Epithelial cell of esophagus (primary cell): ENCODE measurements around the gene COPE.

ENCODE experiments used
- DNase-seq: peaks from one replicate; pipeline ENCODE4 v3.0.0; 2010; ENCODE audit warnings: low read depth
- H3K4me3 ChIP-seq: 2 replicates; pipeline ENCODE4 v1.5.1; 2011; ENCODE audit warnings: mild to moderate bottlenecking, low read length, control low read depth
- CTCF ChIP-seq: IDR thresholded peaks from 2 replicates; pipeline ENCODE4 v1.5.1; 2011; ENCODE audit warnings: low read depth, mild to moderate bottlenecking, low read length, control low read depth, inconsistent platforms; ENCODE audit not compliant: insufficient read depth; ENCODE audit errors: missing control alignments

Gene COPE

GRCh38 chr19:18940769-18941627 is 21.8 kb upstream of the COPE start, which contains the start of gene HOMER3:
TSS of gene HOMER3 (minus strand) at chr19:18941217. CDS start at chr19:18938982, 2,235 bp downstream.
- peak within 1 kb of the TSS; percentile 90 for H3K4me3 ChIP-seq
- peak; percentile 70 for DNase-seq
- TF ChIP-seq CTCF, result peak; percentile 41

GRCh38 chr19:18939922-18940768 is 21.0 kb upstream of the COPE start:
- TF ChIP-seq CTCF, result no peak
- peak overlapping the region; percentile 90 for H3K4me3 ChIP-seq
- peak; percentile 71 for DNase-seq

- no peak overlapping the region for H3K4me3 ChIP-seq
- TF ChIP-seq CTCF, result no peak
- DNase-seq, result no peak
Observed at GRCh38 chr19:18939163-18939562, 20.0 kb upstream of the COPE start.

GRCh38 chr19:18933297-18933696 is 14.1 kb upstream of the COPE start:
- H3K4me3 ChIP-seq, result no peak overlapping the region
- no peak for DNase-seq
- no peak for TF ChIP-seq CTCF

- no peak overlapping the region for H3K4me3 ChIP-seq
- peak; percentile 71 for DNase-seq
- TF ChIP-seq CTCF, result no peak
Observed at GRCh38 chr19:18932216-18932841, 13.1 kb upstream of the COPE start.

GRCh38 chr19:18931316-18932162 is 12.4 kb upstream of the COPE start:
- no peak for TF ChIP-seq CTCF
- no peak overlapping the region for H3K4me3 ChIP-seq
- DNase-seq, result no peak
